GM15510 (cell line): ENCODE results near the gene VAV3.

Source experiments
- POLR2A ChIP-seq: IDR thresholded peaks from 3 replicates; pipeline ENCODE4 v1.6.1; 2011; ENCODE audit warnings: borderline replicate concordance; ENCODE audit not compliant: insufficient read length; ENCODE audit errors: extremely low read depth

The VAV3 gene

GRCh38 chr1:107785496-107786202 lies 179.3 kb downstream of the VAV3 start:
- no peak for TF ChIP-seq POLR2A

DNA sequence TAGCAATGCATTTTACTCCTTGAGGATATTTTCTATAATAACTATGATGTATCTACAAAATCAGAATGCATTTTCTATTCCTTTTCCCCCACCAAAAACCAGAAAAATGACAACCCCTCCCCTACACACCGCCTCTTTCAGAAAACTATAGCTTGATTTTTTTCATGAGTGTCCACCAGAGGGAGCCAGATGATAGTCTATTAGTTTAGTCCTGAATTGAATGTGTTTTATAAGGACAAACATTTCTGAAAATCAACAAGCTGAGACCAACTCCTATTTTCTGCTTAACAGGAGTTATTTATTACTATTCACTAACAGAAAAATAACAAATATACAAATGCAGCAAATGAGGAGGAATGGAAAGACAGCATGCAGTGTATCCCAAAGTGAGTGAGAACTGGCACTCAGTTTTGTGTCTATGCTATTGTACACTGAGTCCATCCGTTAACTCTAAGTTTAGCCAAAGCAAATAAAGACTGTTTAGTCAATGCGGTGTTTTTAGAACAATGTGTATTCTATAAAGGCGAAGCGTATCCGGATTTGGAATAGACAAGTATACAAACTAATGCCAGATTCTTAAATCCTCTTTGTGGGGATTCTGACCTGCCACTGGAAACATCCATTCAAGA lies 182.6 kb downstream of the VAV3 start:
- TF ChIP-seq POLR2A, result no peak

GRCh38 chr1:107781245-107781644 lies 183.7 kb downstream of the VAV3 start:
- TF ChIP-seq POLR2A, result no peak

DNA sequence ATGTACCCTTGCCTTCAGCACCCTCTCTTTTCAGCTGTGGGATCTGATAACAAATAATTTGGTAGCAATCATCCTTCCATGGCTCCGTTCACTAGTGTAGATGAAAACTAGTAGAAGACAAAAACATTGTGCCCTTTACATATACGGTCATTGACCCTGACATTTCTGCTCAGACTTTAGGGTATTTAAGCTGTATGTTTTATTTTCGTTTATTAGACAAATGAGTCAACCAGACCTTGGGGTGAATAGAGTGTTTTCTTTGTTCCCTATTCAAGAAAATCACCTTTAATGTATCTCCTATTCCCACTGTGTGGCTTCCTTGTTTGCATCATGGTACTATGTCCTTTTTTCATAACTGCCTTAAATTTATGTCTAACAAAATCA lies 187.3 kb downstream of the VAV3 start:
- no peak for TF ChIP-seq POLR2A

DNA sequence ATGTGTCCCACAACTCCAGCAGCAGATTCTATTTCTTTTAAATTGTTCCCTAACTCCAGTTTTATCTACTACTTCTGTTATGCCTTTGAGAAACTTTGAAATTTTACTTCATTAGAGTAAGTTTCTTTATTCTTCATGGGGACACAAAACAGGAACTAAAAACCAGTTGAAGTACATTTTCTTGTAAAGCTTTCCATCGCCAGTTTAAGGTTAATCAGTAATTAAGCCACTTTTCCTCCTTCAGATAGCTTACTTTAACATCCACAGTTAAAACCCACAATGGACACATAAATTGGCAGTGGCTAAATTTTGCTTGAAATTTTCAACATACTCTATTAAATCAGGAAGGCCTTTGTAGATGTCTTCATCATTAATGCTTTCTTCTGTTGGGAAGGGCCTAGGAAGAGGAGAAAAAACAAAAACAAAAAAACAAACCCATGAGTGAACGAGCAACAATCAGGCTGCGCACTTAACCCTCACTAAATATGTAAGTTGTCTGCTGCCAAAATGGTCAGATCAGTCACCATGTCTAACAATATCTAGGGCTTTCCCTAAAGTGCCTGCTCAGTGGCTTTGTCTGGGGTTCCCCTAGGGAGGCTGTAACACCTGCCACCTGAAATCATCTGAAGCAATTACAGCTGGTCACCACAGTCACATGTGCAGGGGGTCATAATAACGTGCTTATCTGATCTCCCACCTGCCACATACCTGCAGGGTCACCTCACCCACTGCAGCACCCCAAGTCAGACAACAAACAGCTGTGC lies 187.9 kb downstream of the VAV3 start:
- no peak for TF ChIP-seq POLR2A

GRCh38 chr1:107771377-107771776 lies 193.6 kb downstream of the VAV3 start:
- TF ChIP-seq POLR2A, result no peak

GRCh38 chr1:107767156-107767582 lies 197.8 kb downstream of the VAV3 start:
- no peak for TF ChIP-seq POLR2A

- TF ChIP-seq POLR2A, result no peak
Measured at GRCh38 chr1:107766533-107766932, 198.4 kb downstream of the VAV3 start.

DNA sequence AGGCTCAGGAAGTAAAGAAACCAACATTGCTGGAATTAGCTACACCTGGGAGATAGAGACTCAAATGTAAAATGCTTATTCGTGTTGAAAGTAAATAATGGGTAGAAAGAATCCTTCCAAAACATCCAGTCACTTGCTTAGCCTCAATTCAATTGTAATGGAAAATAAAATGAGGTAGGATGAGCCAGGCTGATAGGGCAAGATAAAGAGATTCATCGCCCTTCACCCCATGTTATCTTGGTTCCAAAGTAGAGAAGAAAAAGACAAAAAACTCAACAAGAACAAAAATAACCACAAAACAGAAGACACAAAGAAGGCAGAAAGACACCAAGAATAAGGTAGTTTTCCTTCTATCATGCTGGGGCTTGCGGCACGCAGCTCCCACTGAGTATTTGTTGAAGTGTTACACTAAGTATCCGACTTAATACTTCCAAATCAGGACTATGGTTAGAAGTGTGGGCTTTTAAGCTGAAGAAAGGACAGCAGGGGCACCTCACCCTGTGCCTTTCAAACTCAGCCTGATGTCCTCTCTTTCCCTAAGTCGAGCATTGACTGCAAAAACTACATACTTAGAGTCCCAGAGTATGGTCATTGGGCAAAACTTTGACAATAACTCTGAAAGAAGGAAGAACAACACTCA lies 202.1 kb downstream of the VAV3 start:
- no peak for TF ChIP-seq POLR2A

- TF ChIP-seq POLR2A, result no peak
Measured at GRCh38 chr1:107760065-107760464, 204.9 kb downstream of the VAV3 start.

GRCh38 chr1:107750364-107750959 lies 214.5 kb downstream of the VAV3 start:
- no peak for TF ChIP-seq POLR2A

DNA sequence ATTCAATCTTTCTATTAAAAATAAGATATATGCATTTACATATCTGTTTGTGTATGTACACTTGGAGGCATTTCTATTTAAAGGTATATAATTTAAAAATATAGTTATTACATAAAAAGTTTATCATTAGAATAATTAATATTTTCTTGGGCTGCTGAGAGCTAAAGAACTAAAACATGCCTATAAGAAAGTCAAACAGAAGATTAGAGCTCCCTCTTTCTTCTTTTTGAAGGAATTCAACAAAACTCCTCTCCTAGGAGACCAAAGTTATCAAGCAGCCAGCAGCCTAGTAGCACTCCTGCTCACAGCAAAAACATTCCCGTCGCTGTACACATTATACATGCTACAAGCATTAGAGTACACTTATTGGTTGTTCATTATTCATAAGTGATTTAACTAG lies 216.4 kb downstream of the VAV3 start:
- TF ChIP-seq POLR2A, result no peak

- TF ChIP-seq POLR2A, result no peak
Measured at GRCh38 chr1:107741242-107741641, 223.7 kb downstream of the VAV3 start.

DNA sequence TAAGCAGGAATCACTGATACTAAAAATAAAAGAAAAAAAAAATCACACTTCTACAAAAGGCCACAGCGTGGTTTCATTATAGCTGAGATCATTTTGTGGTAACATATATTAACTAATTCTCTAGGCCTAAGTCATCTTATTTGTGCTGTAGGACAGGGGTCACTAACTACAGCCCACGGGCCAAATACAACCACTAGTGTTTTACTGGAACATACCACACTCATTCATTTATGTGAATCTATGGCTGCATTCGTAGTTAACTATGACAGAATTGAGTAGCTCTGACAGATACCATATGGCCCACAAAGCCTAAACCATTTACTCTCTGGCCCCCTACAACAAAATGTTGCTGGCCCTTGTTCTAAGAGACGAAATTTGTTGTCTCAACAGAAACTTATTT lies 224.4 kb downstream of the VAV3 start:
- TF ChIP-seq POLR2A, result no peak

DNA sequence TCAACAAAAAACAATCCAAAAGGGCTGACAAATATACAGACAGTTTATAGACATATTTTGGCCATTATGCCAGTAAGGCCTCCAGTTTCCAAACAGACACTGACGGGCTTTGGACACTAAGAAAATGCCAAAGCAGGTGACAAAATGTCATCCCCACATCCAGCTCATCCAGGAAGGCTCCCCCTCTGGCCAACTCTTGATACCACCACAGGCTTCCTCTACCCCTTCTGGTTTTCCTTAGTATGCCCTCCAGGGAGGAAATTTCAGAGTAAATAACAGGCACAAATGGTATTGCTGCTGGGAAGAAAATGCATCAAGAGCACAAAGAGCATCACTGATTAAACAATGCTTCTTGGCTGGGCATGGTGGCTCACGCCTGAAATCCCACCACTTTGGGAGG lies 225.3 kb downstream of the VAV3 start:
- TF ChIP-seq POLR2A, result no peak
